ENCODE data around the gene HOXA10.

- no peak for TF ChIP-seq CTCF (IDR thresholded peaks at IDR 0.05)
- no peak for TF ChIP-seq POLR2A (IDR thresholded peaks at IDR 0.05)
Measured at GRCh38 chr7:27184337-27185012, 10.4 kb upstream of the HOXA10 start.
